DOHH2 (cell line): ENCODE measurements around the gene GDAP1L1.

Source experiments
- H3F3A ChIP-seq: fragments of 200-600 bp; sonication (generic), shearing (Covaris generic); 2 replicates; pipeline ENCODE4 v1.6.0; 2016; ENCODE audit warnings: antibody characterized with exemption, mild to moderate bottlenecking; ENCODE audit not compliant: control insufficient read depth, insufficient read depth
- H3K27ac ChIP-seq: fragments of 200-600 bp; sonication (generic); 2 replicates; pipeline ENCODE4 v1.5.1; 2014; ENCODE audit warnings: low read depth, mild to moderate bottlenecking, low read length, moderate library complexity
- H3K27me3 ChIP-seq: fragments of 200-600 bp; sonication (generic); 2 replicates; pipeline ENCODE4 v1.6.1; 2014; ENCODE audit warnings: mild to moderate bottlenecking, low read length, mixed read lengths; ENCODE audit not compliant: control insufficient read depth
- H3K36me3 ChIP-seq: fragments of 200-600 bp; sonication (generic); 2 replicates; pipeline ENCODE4 v1.6.1; 2014; ENCODE audit warnings: mild to moderate bottlenecking, low read length, moderate library complexity, mixed read lengths; ENCODE audit not compliant: control insufficient read depth
- H3K4me1 ChIP-seq: fragments of 200-600 bp; sonication (generic); 2 replicates; pipeline ENCODE4 v1.6.1; 2014; ENCODE audit warnings: mild to moderate bottlenecking, low read length, mixed read lengths; ENCODE audit not compliant: control insufficient read depth
- H3K4me2 ChIP-seq: fragments of 200-600 bp; sonication (generic); 2 replicates; pipeline ENCODE4 v1.6.0; 2014; ENCODE audit warnings: mild to moderate bottlenecking, low read length, moderate library complexity
- H3K4me3 ChIP-seq: fragments of 200-600 bp; sonication (generic); 2 replicates; pipeline ENCODE4 v1.5.1; 2014; ENCODE audit warnings: mild to moderate bottlenecking, low read length, mixed read lengths
- H3K79me2 ChIP-seq: fragments of 200-600 bp; sonication (generic); 2 replicates; pipeline ENCODE4 v1.6.1; 2014; ENCODE audit warnings: mild to moderate bottlenecking, low read length, mixed read lengths; ENCODE audit not compliant: control insufficient read depth
- H3K9me2 ChIP-seq: fragments of 200-600 bp; sonication (generic); replicated peaks from 2 replicates; pipeline ENCODE4 v1.6.1; 2014; ENCODE audit warnings: mild to moderate bottlenecking, low read length, mixed read lengths; ENCODE audit not compliant: control insufficient read depth
- H3K9me3 ChIP-seq: fragments of 200-600 bp; sonication (generic); 2 replicates; pipeline ENCODE4 v1.6.1; 2014; ENCODE audit warnings: antibody characterized with exemption, low read length, mixed read lengths; ENCODE audit not compliant: control insufficient read depth, insufficient read depth
- H4K20me1 ChIP-seq: fragments of 200-600 bp; sonication (generic); 2 replicates; pipeline ENCODE4 v1.6.0; 2014; ENCODE audit warnings: low read depth, mild to moderate bottlenecking, antibody characterized with exemption, low read length, moderate library complexity; ENCODE audit not compliant: control insufficient read depth, insufficient read depth
- CTCF ChIP-seq: fragments of 200-600 bp; sonication (generic); IDR thresholded peaks from one replicate; pipeline ENCODE4 v1.5.1; 2014; ENCODE audit warnings: antibody characterized with exemption, mild to moderate bottlenecking, low read depth, low read length; ENCODE audit not compliant: poor library complexity, severe bottlenecking
- EZH2phosphoT487 ChIP-seq: fragments of 200-600 bp; sonication (generic); IDR thresholded peaks from 2 replicates; pipeline ENCODE4 v1.6.1; 2017; ENCODE audit warnings: borderline replicate concordance, mild to moderate bottlenecking, antibody characterized with exemption, low read length, moderate library complexity, mixed read lengths

The GDAP1L1 gene

DNA sequence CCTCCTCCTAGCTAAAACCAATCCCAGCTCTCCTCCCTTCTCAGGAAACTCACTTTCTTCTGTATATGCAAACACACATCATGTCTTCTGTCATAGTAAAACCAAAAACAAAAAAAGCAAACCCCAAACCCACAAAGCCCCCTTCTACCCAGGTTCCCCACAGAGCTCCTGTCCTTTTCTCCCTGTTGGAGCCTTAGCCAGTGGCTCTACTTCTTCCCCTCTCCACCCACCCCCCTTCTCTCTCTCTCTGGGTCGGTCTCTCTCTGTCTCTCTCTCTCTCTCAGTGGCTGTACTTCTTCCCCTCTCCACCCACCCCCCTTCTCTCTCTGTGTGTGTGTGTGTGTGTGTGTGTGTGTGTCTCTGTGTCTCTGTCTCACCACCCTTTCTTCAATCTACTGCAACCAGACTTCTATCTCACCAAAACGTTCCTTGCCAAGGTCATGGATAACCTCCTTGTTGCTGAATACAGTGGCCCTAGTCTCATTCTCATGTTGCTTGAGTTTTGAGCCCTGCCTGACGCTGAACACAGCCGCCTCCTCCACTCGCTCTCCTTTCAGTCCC is 27.9 kb upstream of the GDAP1L1 start:
- Histone ChIP-seq H3K4me3 (no peak overlapping the region), H3K27me3 (0 out of 2 replicates have a peak, but pooled peaks cover 4% of the 10 kb centered on the region), H3K36me3 (no peaks in the 10 kb centered on the region), H3K9me3 (no peaks in the 10 kb centered on the region), H3K79me2 (no peaks in the 10 kb centered on the region), H3K27ac (no peak overlapping the region), H3F3A (0 out of 2 replicates have a peak, but pooled peaks cover 2% of the 10 kb centered on the region), H3K4me1 (peaks cover 18% of the 10 kb centered on the region), H3K9me2 (no peaks in the 10 kb centered on the region), H4K20me1 (no peaks in the 10 kb centered on the region), H3K4me2 (no peak overlapping the region)
- TF ChIP-seq EZH2phosphoT487 (no peak), CTCF (no peak)

DNA sequence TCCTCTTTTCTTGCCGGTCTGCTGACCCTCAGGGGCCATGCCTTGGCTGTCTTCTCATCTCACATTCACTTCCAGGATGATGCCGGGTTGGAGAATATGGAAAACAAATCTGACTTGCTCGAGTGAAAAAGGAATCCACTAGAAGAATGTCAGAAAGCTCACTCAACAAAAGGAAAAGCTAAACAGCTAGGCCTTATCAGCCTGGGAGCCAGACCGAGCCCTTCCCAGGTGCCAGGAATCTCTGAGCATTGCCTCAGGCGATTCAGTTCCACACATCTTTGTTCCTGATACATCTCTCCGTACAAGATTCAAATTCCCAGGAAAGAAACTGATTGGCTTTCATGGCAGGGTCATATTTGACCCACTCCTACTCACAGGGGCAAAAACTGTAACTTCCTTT is 27.3 kb upstream of the GDAP1L1 start:
- Histone ChIP-seq H3K27me3 (0 out of 2 replicates have a peak, but pooled peaks cover 4% of the 10 kb centered on the region), H3K9me3 (no peaks in the 10 kb centered on the region), H3K36me3 (no peaks in the 10 kb centered on the region), H3K27ac (no peak overlapping the region), H3K4me3 (no peak overlapping the region), H3K4me1 (peaks cover 18% of the 10 kb centered on the region), H3K4me2 (no peak overlapping the region), H3K9me2 (no peaks in the 10 kb centered on the region), H4K20me1 (no peaks in the 10 kb centered on the region), H3K79me2 (no peaks in the 10 kb centered on the region), H3F3A (0 out of 2 replicates have a peak, but pooled peaks cover 2% of the 10 kb centered on the region)
- TF ChIP-seq CTCF = no peak
- TF ChIP-seq EZH2phosphoT487 = no peak

GRCh38 chr20:44221368-44221954 is 25.6 kb upstream of the GDAP1L1 start:
- H3K4me2 ChIP-seq = no peak overlapping the region
- H3K4me1 ChIP-seq = peaks cover 18% of the 10 kb centered on the region
- TF ChIP-seq EZH2phosphoT487 = no peak
- TF ChIP-seq CTCF = no peak

More at GRCh38 chr20:44221368-44221954, 25.6 kb upstream of the GDAP1L1 start:
- Histone ChIP-seq H4K20me1 (no peaks in the 10 kb centered on the region), H3K79me2 (no peaks in the 10 kb centered on the region), H3K36me3 (no peaks in the 10 kb centered on the region), H3F3A (0 out of 2 replicates have a peak, but pooled peaks cover 2% of the 10 kb centered on the region), H3K9me2 (no peaks in the 10 kb centered on the region), H3K27ac (no peak overlapping the region), H3K27me3 (0 out of 2 replicates have a peak, but pooled peaks cover 4% of the 10 kb centered on the region), H3K4me3 (no peak overlapping the region), H3K9me3 (no peaks in the 10 kb centered on the region)
